Left lobe of liver (tissue), 2 donors: ENCODE measurements around the gene DEAF1. TPM values are rescaled to one million over a fixed set of nuclear protein-coding genes. Genes with fewer than 3 reads are reported as not detected.

Experiments used
- ATAC-seq: fragments of 200-7000 bp; cut with Tn5 transposase; one replicate; pipeline ENCODE4 v1.9.1; 2020; ENCODE audit warnings: mild to moderate bottlenecking, moderate library complexity
- DNase-seq: peaks from one replicate; pipeline ENCODE4 v3.0.0-alpha.2; 2020; ENCODE audit warnings: low spot score
- total RNA-seq: library from RNA; stranded (reverse); gene quantifications from one replicate; pipeline ENCODE4 v1.2.1, GENCODE V29; 2021
- donor health status: DM: no; HTN: no; CAD: no; lungs with moderate emphysema.
- donor health status: DM: no; HTN: yes; CAD: no.

The DEAF1 gene
- total RNA-seq, 1 donor from 2014 or later: 14.8 TPM

- DNase-seq (no peak), ATAC-seq (no peak)
These were observed 93.3 kb downstream of the DEAF1 start for GRCh38 chr11:601573-602245.

GRCh38 chr11:598005-598680, 96.9 kb downstream of the DEAF1 start:
- DNase-seq (no peak), ATAC-seq (no peak)

GRCh38 chr11:597166-597725, 97.8 kb downstream of the DEAF1 start:
- ATAC-seq: no peak
- no peak for DNase-seq

- ATAC-seq: no peak
- DNase-seq: no peak
These were observed 98.6 kb downstream of the DEAF1 start for GRCh38 chr11:596374-596773.

DNA sequence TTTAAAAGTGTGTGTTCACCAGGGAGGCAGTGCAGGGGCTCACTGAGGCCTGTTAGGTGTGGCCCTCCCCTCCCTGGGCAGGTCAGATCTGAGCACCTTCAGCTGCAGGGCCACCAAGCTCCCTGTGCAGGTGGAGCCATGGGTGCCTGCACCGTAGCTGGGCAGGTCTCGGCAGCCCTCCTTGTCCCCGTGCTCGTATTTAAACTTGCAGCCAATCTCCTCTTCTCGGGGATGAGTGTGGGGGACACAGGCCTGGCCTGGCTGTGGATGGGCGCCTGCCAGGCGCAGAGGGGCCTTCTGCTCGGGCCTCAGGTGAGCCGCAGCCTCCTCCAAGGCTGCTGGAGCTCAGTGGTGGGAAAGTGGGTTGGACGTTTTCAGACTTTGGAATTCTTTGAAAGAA, 99.6 kb downstream of the DEAF1 start:
- DNase-seq: no peak
- no peak for ATAC-seq

Other genes with a start within 250 kb of the DEAF1 start
- gene PTDSS2, start 244.9 kb downstream of the DEAF1 start, total RNA-seq: 10.2 TPM
- 85.4 TPM for gene RNH1, start 188.0 kb downstream of the DEAF1 start, total RNA-seq
- 12.9 TPM for gene HRAS, start 159.6 kb downstream of the DEAF1 start, total RNA-seq
- 0.93 TPM for gene LRRC56, start 157.7 kb downstream of the DEAF1 start, total RNA-seq
- 13.4 TPM for gene LMNTD2, start 134.5 kb downstream of the DEAF1 start, total RNA-seq
- 36.6 TPM for gene RASSF7, start 134.3 kb downstream of the DEAF1 start, total RNA-seq
- 25.4 TPM for gene PHRF1, start 118.8 kb downstream of the DEAF1 start, total RNA-seq
- gene IRF7, start 79.3 kb downstream of the DEAF1 start, total RNA-seq: 38.5 TPM
- 64.8 TPM for gene CDHR5, start 70.3 kb downstream of the DEAF1 start, total RNA-seq
- gene SCT, start 68.0 kb downstream of the DEAF1 start, total RNA-seq: 0.81 TPM
- gene DRD4, start 58.0 kb downstream of the DEAF1 start, total RNA-seq: 0.68 TPM
- 16.8 TPM for gene TMEM80, start 594 bp upstream of the DEAF1 start, total RNA-seq
- gene EPS8L2, start 11.0 kb upstream of the DEAF1 start, total RNA-seq: 190 TPM
- 147 TPM for gene TALDO1, start 52.2 kb upstream of the DEAF1 start, total RNA-seq
- 31.7 TPM for gene GATD1, start 82.3 kb upstream of the DEAF1 start, total RNA-seq
- gene CEND1, start 94.9 kb upstream of the DEAF1 start, total RNA-seq: 0.43 TPM
- 51.4 TPM for gene SLC25A22, start 103.1 kb upstream of the DEAF1 start, total RNA-seq
- gene PIDD1, start 110.0 kb upstream of the DEAF1 start, total RNA-seq: 14.9 TPM
- 511 TPM for gene RPLP2, start 114.7 kb upstream of the DEAF1 start, total RNA-seq
- 107 TPM for gene PNPLA2, start 123.7 kb upstream of the DEAF1 start, total RNA-seq
- gene CRACR2B, start 132.7 kb upstream of the DEAF1 start, total RNA-seq: 3.5 TPM
- 120 TPM for gene CD151, start 137.7 kb upstream of the DEAF1 start, total RNA-seq
- gene POLR2L, start 147.3 kb upstream of the DEAF1 start, total RNA-seq: 81.5 TPM
- 17.1 TPM for gene TSPAN4, start 147.6 kb upstream of the DEAF1 start, total RNA-seq
- 146 TPM for gene CHID1, start 215.6 kb upstream of the DEAF1 start, total RNA-seq
- 53.7 TPM for gene AP2A2, start 230.6 kb upstream of the DEAF1 start, total RNA-seq